RWPE1 (cell line): ENCODE measurements around the gene ZNF469.
"Not testable (repeated sequence)": the region's sequence is repeated elsewhere in the genome, so short reads cannot be mapped to it uniquely, and the experiment has no call there.

Experiments
- CTCF ChIA-PET: fragments of 350-600 bp; sonication (Branson Sonifier 250); formaldehyde crosslinking; extraction: SDS; loops from one replicate; lab custom pipeline; 2021; lab: Yijun Ruan, JAX
- POLR2A ChIA-PET: fragments of 400-600 bp; formaldehyde crosslinking; extraction: SDS; loops from one replicate; lab custom pipeline; 2020; ENCODE audit warnings: antibody characterized with exemption; ENCODE audit not compliant: low non-redundant PET; lab: Yijun Ruan, JAX
- DNase-seq: peaks from one replicate; pipeline ENCODE4 v3.0.0; 2012; ENCODE audit warnings: low spot score
- H3K27ac ChIP-seq: fragments of 450-650 bp; 2 replicates; pipeline ENCODE4 v1.5.1; 2017
- CTCF ChIP-seq: fragments of 450-650 bp; conservative IDR thresholded peaks from 2 replicates; pipeline ENCODE4 v1.5.1; 2017; ENCODE audit warnings: low read depth, mild to moderate bottlenecking

Gene ZNF469

GRCh38 chr16:88355389-88356123, 27.2 kb upstream of the ZNF469 start:
- no peak for DNase-seq
- POLR2A ChIA-PET, result no interaction called here
- H3K27ac ChIP-seq, result no peak overlapping the region
- CTCF ChIA-PET, result no interaction called here
- TF ChIP-seq CTCF, result no peak

- H3K27ac ChIP-seq, result no peak overlapping the region
- CTCF ChIA-PET, result no interaction called here
- no peak for TF ChIP-seq CTCF
- POLR2A ChIA-PET, result no interaction called here
- DNase-seq, result no peak
Observed at GRCh38 chr16:88356124-88356726, 26.5 kb upstream of the ZNF469 start.

- DNase-seq, result no peak
- CTCF ChIA-PET, result no interaction called here
- TF ChIP-seq CTCF, result no peak
- no peak overlapping the region for H3K27ac ChIP-seq
- POLR2A ChIA-PET, result no interaction called here
Observed at GRCh38 chr16:88356727-88357199, 26.0 kb upstream of the ZNF469 start.

GRCh38 chr16:88357317-88358022, 25.3 kb upstream of the ZNF469 start:
- POLR2A ChIA-PET, result no interaction called here
- TF ChIP-seq CTCF, result no peak
- H3K27ac ChIP-seq, result no peak overlapping the region
- DNase-seq, result no peak
- CTCF ChIA-PET, result no interaction called here

- ChIA-PET CTCF (no interaction called here), POLR2A (no interaction called here)
- no peak for DNase-seq
- no peak overlapping the region for H3K27ac ChIP-seq
- TF ChIP-seq CTCF, result no peak
Observed at GRCh38 chr16:88358023-88358420, 24.7 kb upstream of the ZNF469 start.

- TF ChIP-seq CTCF, result no peak
- POLR2A ChIA-PET, result no interaction called here
- DNase-seq, result no peak
- no peak overlapping the region for H3K27ac ChIP-seq
- CTCF ChIA-PET, result no interaction called here
Observed at GRCh38 chr16:88359008-88359407, 23.8 kb upstream of the ZNF469 start.

GRCh38 chr16:88360401-88360800, 22.4 kb upstream of the ZNF469 start:
- DNase-seq, POLR2A ChIA-PET, CTCF ChIA-PET, H3K27ac ChIP-seq: not testable (repeated sequence)
